Naive B cell (primary cell): ENCODE data around the gene FBXW7. TPM values are rescaled to one million over a fixed set of nuclear protein-coding genes. Genes with fewer than 3 reads are reported as not detected.

Source experiments
- ATAC-seq, 2 donors: fragments of 150-1000 bp; cut with Tn5 transposase; 2 replicates each; pipeline ENCODE4 v1.10.0; 2021; ENCODE audit warnings: low read depth in 2 of 2, mild to moderate bottlenecking in 2 of 2, moderate library complexity in 2 of 2
- DNase-seq: peaks from one replicate; pipeline ENCODE4 v3.0.0; 2022
- H3K27ac Mint-ChIP-seq, 6 donors: one replicate each; pipeline ENCODE4 v1.8.0; 2020 to 2022; ENCODE audit warnings: mild to moderate bottlenecking in 6 of 6, mixed read lengths in 6 of 6, moderate library complexity in 5 of 6, inconsistent platforms in 2 of 6
- H3K27me3 Mint-ChIP-seq, 3 donors: one replicate each; pipeline ENCODE4 v1.8.0; 2021 to 2022; ENCODE audit warnings: mixed read lengths in 3 of 3, mild to moderate bottlenecking in 1 of 3
- H3K36me3 Mint-ChIP-seq, 2 donors: one replicate each; pipeline ENCODE4 v1.8.0; 2020 to 2022; ENCODE audit warnings: mixed read lengths in 2 of 2, inconsistent platforms in 1 of 2, mild to moderate bottlenecking in 1 of 2
- H3K4me1 Mint-ChIP-seq, 3 donors: one replicate each; pipeline ENCODE4 v1.8.0; 2020 to 2022; ENCODE audit warnings: mixed read lengths in 3 of 3, inconsistent platforms in 1 of 3, mild to moderate bottlenecking in 1 of 3, moderate library complexity in 1 of 3
- H3K4me3 Mint-ChIP-seq, 8 donors: one replicate each; pipeline ENCODE4 v1.8.0; 2020 to 2022; ENCODE audit warnings: mild to moderate bottlenecking in 8 of 8, mixed read lengths in 8 of 8, moderate library complexity in 8 of 8, inconsistent platforms in 2 of 8
- H3K9me3 Mint-ChIP-seq, 7 donors: one replicate each; pipeline ENCODE4 v1.8.0; 2020 to 2022; ENCODE audit warnings: mixed read lengths in 7 of 7, mild to moderate bottlenecking in 5 of 7, inconsistent platforms in 2 of 7, moderate library complexity in 1 of 7
- polyA plus RNA-seq, 6 donors: library from polyadenylated mRNA; unstranded; fragments of 300-500 nt; fragmentation: Illumina TruSeq; gene quantifications; one replicate each; pipeline ENCODE4 v1.2.3, GENCODE V29; 2021; ENCODE audit warnings: low read depth in 6 of 6

Gene FBXW7
- polyA plus RNA-seq, 6 donors from 2014 or later = 35.6 to 64.2 (median 39.0) TPM

- H3K9me3 Mint-ChIP-seq = no peaks in the 10 kb centered on the region
- DNase-seq = no peak
- no peak overlapping the region for H3K27ac Mint-ChIP-seq
- ATAC-seq = no peak
- H3K36me3 Mint-ChIP-seq = no peaks in the 10 kb centered on the region
- H3K4me1 Mint-ChIP-seq = no peaks in the 10 kb centered on the region
- H3K27me3 Mint-ChIP-seq = no peaks in the 10 kb centered on the region
- no peak overlapping the region for H3K4me3 Mint-ChIP-seq
These were observed 254.7 kb downstream of the FBXW7 start for GRCh38 chr4:152281211-152281610.

- no peaks in the 10 kb centered on the region for H3K36me3 Mint-ChIP-seq
- no peaks in the 10 kb centered on the region for H3K9me3 Mint-ChIP-seq
- H3K4me3 Mint-ChIP-seq = no peak overlapping the region
- no peak for DNase-seq
- H3K27ac Mint-ChIP-seq = no peak overlapping the region
- H3K27me3 Mint-ChIP-seq = no peaks in the 10 kb centered on the region
- no peaks in the 10 kb centered on the region for H3K4me1 Mint-ChIP-seq
- ATAC-seq = no peak
These were observed 256.7 kb downstream of the FBXW7 start for GRCh38 chr4:152279234-152279566.

- ATAC-seq = no peak
- Mint-ChIP-seq H3K27ac (no peak overlapping the region), H3K27me3 (no peaks in the 10 kb centered on the region), H3K9me3 (no peaks in the 10 kb centered on the region), H3K4me1 (no peaks in the 10 kb centered on the region), H3K36me3 (no peaks in the 10 kb centered on the region), H3K4me3 (no peak overlapping the region)
- DNase-seq = no peak
These were observed 257.2 kb downstream of the FBXW7 start for GRCh38 chr4:152278505-152279233.

GRCh38 chr4:152278172-152278504 lies 257.8 kb downstream of the FBXW7 start:
- Mint-ChIP-seq H3K27me3 (no peaks in the 10 kb centered on the region), H3K4me3 (no peak overlapping the region), H3K4me1 (no peaks in the 10 kb centered on the region), H3K9me3 (no peaks in the 10 kb centered on the region), H3K36me3 (no peaks in the 10 kb centered on the region), H3K27ac (no peak overlapping the region)
- ATAC-seq (no peak), DNase-seq (no peak)

- no peak for ATAC-seq
- DNase-seq = no peak
- Mint-ChIP-seq H3K4me1 (no peaks in the 10 kb centered on the region), H3K4me3 (no peak overlapping the region), H3K27me3 (no peaks in the 10 kb centered on the region), H3K27ac (no peak overlapping the region), H3K36me3 (no peaks in the 10 kb centered on the region), H3K9me3 (no peaks in the 10 kb centered on the region)
These were observed 258.6 kb downstream of the FBXW7 start for GRCh38 chr4:152277333-152277732.

- ATAC-seq (no peak), DNase-seq (no peak)
- H3K36me3 Mint-ChIP-seq = no peaks in the 10 kb centered on the region
- no peak overlapping the region for H3K4me3 Mint-ChIP-seq
- no peaks in the 10 kb centered on the region for H3K4me1 Mint-ChIP-seq
- H3K9me3 Mint-ChIP-seq = no peaks in the 10 kb centered on the region
- H3K27me3 Mint-ChIP-seq = no peaks in the 10 kb centered on the region
- peak overlapping the region in 1 of 6 donors; percentile 3 for H3K27ac Mint-ChIP-seq
These were observed 262.5 kb downstream of the FBXW7 start for GRCh38 chr4:152273343-152273742.

Other genes starting within 250 kb of the FBXW7 start
- 100 to 1,000 TPM; 125 to 213 (median 155) TPM for gene TMEM154, start 143.9 kb upstream of the FBXW7 start, polyA plus RNA-seq
- under 1 TPM in 3 of 6 donors, not detected in 3; 0.09 to 0.13 (median 0.12) TPM for gene TIGD4, start 243.6 kb upstream of the FBXW7 start, polyA plus RNA-seq
- gene ARFIP1, start 243.9 kb upstream of the FBXW7 start, polyA plus RNA-seq = 10 to 100 TPM; 21.4 to 32.7 (median 27.8) TPM